Measurements from ENCODE around the gene AQR.
"Not testable (repeated sequence)": the region's sequence is repeated elsewhere in the genome, so short reads cannot be mapped to it uniquely, and the experiment has no call there.

AQR gene

DNA sequence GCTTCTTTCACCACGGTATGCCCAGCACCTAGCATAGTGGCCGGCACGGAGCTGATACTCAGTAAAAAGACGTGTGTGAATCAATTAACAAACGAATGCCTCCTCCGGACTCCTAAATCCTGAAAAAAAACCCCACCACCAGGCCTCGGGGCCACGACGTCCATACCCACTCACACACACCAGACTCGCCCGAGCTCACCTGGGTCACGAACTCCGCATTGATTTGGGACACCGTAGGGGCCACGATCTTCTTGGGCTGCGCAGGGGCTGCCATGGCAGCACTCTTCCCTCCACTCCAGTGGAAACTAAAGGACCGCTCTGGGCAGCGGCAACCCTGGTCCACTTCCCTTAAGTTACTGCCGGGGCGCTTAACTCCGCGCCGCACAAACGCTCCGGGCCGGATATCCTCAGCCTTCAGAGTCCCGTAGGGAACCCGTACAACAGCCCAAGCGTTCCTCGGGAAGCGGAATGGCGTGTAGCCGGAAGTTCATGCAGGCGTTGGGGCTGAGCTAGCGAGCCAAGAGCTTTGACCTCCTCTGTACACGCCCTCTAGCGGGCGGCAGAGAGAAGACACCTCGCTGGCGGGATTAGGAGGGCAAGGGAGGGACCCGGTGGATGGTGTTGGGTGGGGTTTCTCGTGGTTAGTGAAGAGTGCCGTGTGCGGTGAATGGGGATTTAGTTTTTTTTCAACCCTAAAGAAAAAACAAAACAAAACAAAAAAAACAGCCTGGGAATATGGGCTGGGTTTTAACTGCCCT is at the start of gene AQR:
AQR (minus strand) TSS at position 403 of the 758 bp plus-strand sequence; CDS start at position 274, 129 bp downstream.
- peak; percentile 97 for DNase-seq

DNA sequence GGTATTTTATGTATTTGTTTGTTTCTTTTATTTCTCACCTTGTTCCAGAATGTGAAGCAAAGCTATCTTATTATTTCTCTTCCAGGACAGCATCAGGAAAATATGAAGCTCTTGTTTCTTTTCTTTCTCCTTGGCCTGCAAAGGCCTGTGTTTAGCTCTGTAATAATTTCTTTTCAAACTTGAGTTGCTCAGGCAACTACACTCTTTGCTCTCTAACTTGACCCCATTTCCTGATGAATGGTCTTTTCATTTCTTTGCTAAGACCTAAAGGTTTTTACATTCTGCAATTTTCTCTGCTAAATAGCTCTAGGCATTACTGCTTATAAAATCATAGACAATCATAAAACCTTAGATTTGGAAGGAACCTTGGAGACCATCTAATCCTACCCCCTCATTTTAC is 44.7 kb upstream of the AQR start:
- no peak for DNase-seq

GRCh38 chr15:35013370-35013769 is 43.8 kb upstream of the AQR start:
- DNase-seq = no peak

DNA sequence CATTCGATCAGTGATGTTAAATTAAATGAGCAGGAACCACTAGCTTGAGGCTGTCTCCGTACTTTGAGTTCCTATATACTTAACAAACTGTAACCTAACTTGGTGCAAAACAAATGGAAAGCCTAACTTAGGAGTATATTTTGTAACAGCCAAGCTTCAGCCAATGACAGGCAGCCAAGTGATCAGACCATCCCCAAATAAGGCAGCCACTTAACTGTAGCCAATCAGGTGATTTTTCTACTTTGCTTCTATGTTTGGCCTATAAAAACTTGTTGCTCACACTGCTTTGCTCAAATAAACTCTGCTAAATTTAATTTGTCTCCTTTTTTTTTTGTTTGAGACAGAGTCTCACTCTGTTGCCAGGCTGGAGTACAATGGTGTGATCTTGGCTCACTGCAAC is 37.9 kb upstream of the AQR start:
- DNase-seq = no peak

DNA sequence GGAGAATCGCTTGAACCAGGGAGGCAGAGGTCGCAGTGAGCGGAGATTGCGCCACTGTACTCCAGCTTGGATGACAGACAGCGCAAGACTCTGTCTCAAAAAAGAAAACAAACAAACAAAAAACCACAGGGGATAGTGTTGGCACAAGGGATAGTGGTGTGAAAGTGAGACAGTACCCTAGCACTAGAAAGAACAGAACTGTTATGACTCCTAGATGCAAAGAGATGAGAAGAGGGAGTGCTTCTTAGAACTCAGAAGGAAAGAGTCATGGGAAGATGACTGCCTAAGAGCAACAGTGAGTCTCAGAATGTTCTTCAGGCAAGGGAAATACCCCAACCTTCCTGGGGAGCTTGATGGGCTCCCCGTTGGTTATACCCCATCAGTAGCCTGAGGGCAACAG is 36.4 kb upstream of the AQR start:
- no peak for DNase-seq

GRCh38 chr15:35003928-35004327 is 34.4 kb upstream of the AQR start:
- no peak for DNase-seq

DNA sequence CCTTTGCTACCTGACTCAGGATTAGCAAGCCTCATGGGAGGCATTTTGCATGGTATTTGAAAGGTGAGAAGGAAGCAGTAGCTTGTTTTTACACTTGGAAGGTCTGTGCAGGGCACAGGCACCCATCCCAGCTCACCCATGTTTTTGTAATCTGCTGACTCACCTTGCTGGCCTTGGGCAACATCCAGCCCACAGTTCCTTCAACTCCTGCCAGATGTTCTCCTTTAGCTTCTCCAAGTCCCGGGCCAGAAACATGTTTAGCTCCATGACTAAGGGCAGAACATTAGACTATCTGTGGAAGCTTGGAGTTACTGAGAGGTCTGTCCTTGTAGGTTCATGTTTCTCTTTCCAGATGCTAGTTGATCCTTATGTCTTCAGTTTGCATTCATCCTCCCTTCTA is 31.0 kb upstream of the AQR start:
- no peak for DNase-seq

DNA sequence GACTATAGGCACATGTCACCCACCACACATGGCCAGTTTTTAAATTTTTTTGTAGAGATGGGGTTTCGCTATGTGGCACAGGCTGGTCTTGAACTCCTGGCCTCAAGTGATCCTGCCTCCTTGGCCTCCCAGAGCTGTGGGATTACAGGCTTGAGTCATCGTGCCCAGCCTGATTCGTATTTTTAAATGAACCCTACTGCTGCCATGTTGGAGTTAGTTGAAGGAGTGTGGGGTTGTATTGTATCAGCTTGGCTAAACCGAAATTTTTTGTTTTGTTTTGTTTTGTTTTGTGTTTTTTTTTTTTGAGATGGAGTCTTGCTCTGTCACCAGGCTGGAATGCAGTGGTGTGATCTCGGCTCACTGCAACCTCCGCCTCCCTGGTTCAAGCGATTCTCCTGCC is 30.4 kb upstream of the AQR start:
- DNase-seq = no peak

DNA sequence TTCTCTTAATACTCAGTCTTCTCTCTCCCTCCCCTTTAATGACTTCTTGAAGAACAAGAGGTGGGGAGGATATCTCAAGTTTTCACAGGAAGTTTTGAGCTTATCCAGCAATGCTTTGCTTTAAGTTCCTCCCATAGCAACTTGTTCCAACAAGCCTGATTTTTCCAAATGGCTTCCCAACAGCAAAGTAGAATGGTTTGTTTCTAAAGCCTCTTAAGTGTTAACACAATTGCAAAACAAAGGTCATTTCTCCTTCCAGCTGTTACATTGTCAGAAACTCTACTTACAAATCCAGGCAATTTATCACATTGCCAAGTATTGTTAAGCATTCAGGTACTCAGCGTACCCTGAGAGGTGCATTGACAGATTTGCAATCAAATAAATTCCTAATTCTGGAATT is 25.4 kb upstream of the AQR start:
- no peak for DNase-seq

DNA sequence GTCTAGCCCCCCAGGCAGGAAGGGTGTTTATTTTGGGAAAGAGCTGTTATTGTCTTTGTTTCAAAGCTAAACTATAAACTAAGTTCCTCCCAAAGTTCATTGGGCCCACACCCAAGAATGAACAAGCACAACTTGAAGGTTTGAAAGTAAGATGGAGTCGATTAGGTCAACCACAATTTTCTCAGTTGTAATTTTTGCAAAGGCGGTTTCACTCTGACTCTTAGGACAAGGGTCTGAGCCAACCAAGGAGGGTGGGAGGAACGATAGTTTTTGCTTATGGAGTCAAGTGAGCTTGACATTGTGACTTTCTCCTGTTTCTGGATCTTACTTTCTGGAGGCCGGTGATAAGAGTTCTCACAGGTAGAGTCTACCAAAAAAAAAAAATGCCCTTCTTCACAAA is 24.3 kb upstream of the AQR start:
- peak; percentile 92 for DNase-seq

- DNase-seq = peak; percentile 79
Measured at GRCh38 chr15:34993412-34993811, 23.9 kb upstream of the AQR start.

DNA sequence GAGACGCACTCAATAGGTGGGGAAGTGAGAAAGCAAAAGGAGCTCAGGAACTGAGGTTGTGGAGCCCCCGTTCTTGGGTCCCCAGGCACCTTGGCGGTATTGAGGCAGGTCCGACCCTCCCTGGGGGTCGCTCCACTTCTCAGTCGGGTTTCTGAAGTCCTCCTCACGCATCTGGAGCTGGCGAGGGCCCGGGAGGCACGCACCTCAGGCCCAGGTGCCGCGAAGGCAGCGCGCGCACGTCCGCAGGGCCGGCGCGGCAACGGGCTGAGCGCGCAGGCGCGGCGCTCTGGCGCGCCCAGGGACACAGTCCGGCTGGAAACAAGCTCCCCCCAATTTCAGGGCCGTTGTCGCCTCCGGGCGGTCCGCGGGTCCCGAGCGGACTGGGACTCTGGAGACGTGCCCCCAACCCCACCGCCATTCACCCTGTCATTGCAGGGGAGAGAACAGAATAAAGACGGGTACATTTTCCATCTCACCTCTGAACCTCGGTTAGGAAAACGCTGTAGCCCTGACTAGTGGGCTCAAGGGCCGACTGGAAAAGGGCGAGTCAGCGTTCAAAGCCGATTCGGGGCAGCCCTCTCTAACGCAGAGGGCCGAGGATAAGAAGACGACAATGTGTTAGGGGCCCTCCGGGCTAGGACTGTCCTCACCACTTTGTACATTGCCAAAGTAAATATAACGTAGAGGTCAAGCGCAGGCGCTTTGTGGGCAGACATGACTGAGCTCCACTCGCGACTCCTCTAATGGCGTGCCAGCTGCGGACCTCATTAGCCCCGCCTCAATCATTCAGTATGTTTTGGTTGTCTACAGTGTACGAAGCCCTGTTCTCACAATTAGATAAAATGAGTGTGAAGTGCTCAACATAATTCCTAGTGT is 18.7 kb upstream of the AQR start, which contains the start of gene ZNF770:
ZNF770 (minus strand) TSS at position 261 of the 876 bp plus-strand sequence. CDS start 4,853 bp downstream, outside the sequence.
- peak; percentile 86 for DNase-seq

DNA sequence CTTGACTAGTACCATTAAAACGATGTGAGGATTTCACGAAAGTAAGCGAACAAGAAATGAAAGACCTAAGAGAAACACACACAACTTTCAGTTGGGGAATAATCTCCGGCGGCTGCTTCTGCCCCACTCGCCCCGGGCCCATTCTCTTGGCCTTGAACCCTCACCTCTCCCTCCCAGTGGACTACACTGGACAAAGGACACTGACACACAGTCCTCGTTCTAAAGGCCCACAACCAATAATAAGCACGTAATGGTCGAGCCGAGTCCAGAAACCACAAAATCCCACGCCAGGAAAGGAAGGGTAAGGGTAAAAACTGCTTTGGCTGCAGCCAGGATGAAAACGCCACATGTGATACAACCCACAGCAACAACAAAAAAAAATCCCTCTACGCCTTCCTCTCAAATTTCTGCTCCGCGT is 18.1 kb upstream of the AQR start:
- DNase-seq = no peak

GRCh38 chr15:34986771-34987480 is 17.4 kb upstream of the AQR start:
- DNase-seq = peak; percentile 10

DNA sequence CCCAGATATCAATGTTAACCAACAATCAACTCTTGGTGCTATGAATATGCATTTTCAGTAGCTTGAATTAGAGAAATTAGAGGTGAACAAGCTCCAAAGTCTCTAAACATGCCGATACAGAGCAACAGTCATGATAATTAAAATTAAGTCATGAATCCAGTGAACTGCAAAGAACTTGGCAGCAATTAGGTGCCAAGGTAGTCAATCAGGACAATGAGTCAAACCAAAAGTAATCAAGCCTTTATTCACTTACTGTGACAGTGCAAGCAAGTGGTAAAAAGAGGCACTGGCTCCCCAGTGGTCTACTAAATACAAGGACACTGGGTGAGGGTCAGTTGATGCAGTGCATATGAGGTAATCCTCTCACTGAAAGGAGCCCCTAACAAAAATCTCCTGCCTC is 16.8 kb upstream of the AQR start:
- peak; percentile 42 for DNase-seq

DNA sequence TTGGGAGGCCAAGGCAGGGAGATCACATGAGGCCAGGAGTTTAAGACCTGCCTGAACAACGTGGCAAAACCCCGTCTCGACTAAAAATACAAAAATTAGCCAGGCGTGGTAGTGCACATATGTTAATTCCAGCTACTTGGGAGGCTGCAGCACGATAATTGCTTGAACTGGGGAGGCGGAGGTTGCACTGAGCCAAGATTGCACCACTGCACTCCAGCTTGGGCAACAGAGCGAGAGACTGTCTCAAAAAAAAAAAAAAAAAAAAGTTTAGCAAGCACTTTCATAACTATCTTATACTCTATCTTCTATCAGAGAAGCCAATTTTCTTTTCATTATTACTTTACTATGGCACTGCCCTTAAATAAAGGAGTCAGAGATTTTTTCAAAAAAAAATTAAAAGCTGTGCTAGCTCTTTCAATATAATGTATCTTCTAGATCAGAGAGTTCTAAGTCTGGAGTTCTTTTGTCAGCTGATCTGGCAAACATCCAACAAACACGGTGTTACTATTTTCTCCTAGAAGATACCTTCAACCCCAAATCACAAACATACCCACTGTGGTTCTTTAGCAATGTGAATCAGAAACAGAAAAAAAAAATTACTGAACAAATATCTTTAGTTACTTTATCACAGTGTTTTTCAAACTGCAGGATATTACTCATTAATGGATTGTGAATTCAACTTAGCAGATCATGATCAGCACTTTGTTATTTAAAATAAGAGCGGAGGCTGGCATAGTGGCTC is 15.5 kb upstream of the AQR start:
- peak; percentile 32 for DNase-seq

DNA sequence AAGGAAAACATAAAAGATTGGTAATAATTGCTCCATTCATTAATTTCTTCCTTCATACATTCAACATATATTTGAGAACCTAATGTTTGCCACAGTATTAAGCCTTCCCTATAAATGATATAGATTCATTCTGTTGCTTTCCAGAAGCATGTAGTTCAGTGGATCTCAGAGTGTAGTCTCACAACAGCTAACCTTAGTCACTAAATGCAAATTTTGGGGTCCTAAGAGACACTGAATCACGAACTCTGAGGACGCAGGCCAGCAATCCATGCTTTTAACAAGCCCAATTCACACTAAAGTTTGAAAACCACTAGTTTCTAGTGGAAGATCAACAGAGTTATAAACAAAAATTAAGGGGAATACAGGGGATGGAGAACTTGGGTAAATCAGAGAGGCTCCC is 7.2 kb upstream of the AQR start:
- no peak for DNase-seq

DNA sequence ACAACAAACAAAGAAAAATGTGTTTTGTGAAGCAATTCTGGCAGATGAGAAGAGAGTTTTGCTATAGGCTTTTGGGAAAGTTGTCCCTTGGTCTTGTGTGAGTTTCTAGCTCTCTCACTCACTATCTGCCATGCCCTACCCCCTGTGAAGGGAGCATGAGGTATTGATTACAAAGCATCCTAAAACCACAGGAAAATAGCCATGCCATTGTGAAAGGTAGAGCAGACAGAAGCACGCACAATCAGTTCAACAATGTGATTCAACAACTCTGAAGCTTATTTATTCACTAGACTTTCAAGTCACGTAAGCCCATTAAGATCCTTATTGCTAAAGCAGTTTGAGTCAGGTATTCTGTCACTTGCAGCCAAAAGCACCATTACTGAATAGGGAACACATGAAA is 6.5 kb upstream of the AQR start:
- no peak for DNase-seq

GRCh38 chr15:34973512-34973911 is 4.0 kb upstream of the AQR start:
- DNase-seq = no peak

GRCh38 chr15:34970098-34970643 is 629 bp upstream of the AQR start:
- not testable (repeated sequence) for DNase-seq

DNA sequence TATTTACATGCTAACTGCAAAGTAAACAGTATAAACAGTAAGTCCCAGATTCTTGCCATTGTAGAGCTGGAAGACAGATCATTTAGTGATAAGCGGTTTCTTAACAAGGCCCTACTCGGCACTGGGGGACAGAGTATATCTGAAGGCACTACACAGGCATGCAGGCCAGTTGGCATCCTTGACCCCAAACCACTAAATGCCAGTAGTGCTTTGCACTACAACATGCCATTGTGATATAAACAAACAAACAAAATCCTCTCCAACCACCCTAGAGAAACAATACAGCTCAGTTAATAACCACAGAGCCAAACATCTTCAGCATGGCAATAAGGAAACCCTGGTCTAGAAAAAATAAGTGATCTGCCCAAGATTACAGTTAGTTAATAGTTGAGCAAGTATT is 5.3 kb downstream of the AQR start:
- no peak for DNase-seq

- DNase-seq = no peak
Measured at GRCh38 chr15:34953851-34954250, 15.7 kb downstream of the AQR start.

Data from activated CD4-positive, alpha-beta T cell treated with anti-CD3 and anti-CD28 coated beads, Interleukin-10, Interleukin-2, amounts not matched to agents 100 ng/mL and 50 ng/mL, durations not matched to agents 16 hours and 8 hours (primary cell).